GM12878 (cell line): Measurements from ENCODE around the gene HECTD2. TPM values are rescaled to one million over a fixed set of nuclear protein-coding genes. Genes with fewer than 3 reads are reported as not detected.

Experiments
- ATAC-seq: fragments of 200-7000 bp; cut with Tn5 transposase; 3 replicates; pipeline ENCODE4 v1.9.1; 2020; ENCODE audit warnings: mild to moderate bottlenecking, moderate library complexity
- BruUV-seq: library from RNA; stranded (reverse); fragments of 400-500 nt; replicated peaks from 2 replicates; lab custom pipeline; 2021; lab: Mats Ljungman, UMichigan
- CTCF ChIA-PET: fragments of 300-600 bp; sonication (Branson Sonifier 250); formaldehyde crosslinking; extraction: SDS; loops from one replicate; lab custom pipeline; 2021; ENCODE audit warnings: inconsistent platforms; lab: Yijun Ruan, JAX
- POLR2A ChIA-PET: fragments of 350-600 bp; formaldehyde crosslinking; extraction: SDS; loops from one replicate; lab custom pipeline; 2021; ENCODE audit warnings: inconsistent platforms; lab: Charles Lee
- RAD21 ChIA-PET: fragments of 300-600 bp; sonication (Branson Sonifier 250); formaldehyde crosslinking; loops from one replicate; lab custom pipeline; 2023; ENCODE audit warnings: antibody characterized with exemption; ENCODE audit not compliant: unreplicated experiment; lab: Charles Lee
- SMC1A ChIA-PET: fragments of 300-600 bp; sonication (Branson Sonifier 250); formaldehyde crosslinking; loops from one replicate; lab custom pipeline; 2023; ENCODE audit not compliant: unreplicated experiment, uncharacterized antibody; lab: Charles Lee
- DNase-seq: peaks from one replicate; pipeline ENCODE4 v3.0.0-alpha.2; 2011; ENCODE audit warnings: low read depth, low spot score
- FAIRE-seq: peaks from 3 replicates; lab custom pipeline; 2011; peaks lifted over from hg19 to GRCh38; lab: Jason Lieb, UNC
- H2AFZ ChIP-seq: 2 replicates; pipeline ENCODE4 v1.6.0; 2011; ENCODE audit warnings: low read depth, low read length, control low read depth; ENCODE audit not compliant: control insufficient read depth
- H3K27ac ChIP-seq: 2 replicates; pipeline ENCODE4 v1.5.1; 2011; ENCODE audit warnings: control low read depth; ENCODE audit not compliant: control insufficient read depth, insufficient read depth
- H3K27me3 ChIP-seq, 2 experiments: replicated peaks in 1 of 2; 2 replicates each; pipeline versions ENCODE4 v1.6.0 to v1.6.1; 2011; ENCODE audit warnings: low read length in 1 of 2; ENCODE audit not compliant: control insufficient read depth in 2 of 2, insufficient read depth in 2 of 2
- H3K36me3 ChIP-seq, 2 experiments: 2 replicates each; pipeline ENCODE4 v1.5.1; 2011; ENCODE audit warnings: low read length in 1 of 2; ENCODE audit not compliant: control insufficient read depth in 2 of 2, insufficient read depth in 2 of 2
- H3K4me1 ChIP-seq: 2 replicates; pipeline ENCODE4 v1.6.1; 2011; ENCODE audit warnings: mild to moderate bottlenecking, low read length, moderate library complexity, mixed read lengths; ENCODE audit not compliant: control insufficient read depth, insufficient read depth
- H3K4me2 ChIP-seq: 2 replicates; pipeline ENCODE4 v1.6.0; 2011; ENCODE audit warnings: control low read depth; ENCODE audit not compliant: control insufficient read depth, insufficient read depth
- H3K4me3 ChIP-seq: fragments of 200-600 bp; sonication (generic); 2 replicates; pipeline ENCODE4 v1.5.1; 2016
- H3K79me2 ChIP-seq: 2 replicates; pipeline ENCODE4 v1.6.0; 2011; ENCODE audit warnings: low read length; ENCODE audit not compliant: control insufficient read depth, insufficient read depth
- H3K9ac ChIP-seq: 2 replicates; pipeline ENCODE4 v1.8.0; 2011; ENCODE audit warnings: low read length, control low read depth, mixed read lengths; ENCODE audit not compliant: control insufficient read depth, insufficient read depth
- H3K9me3 ChIP-seq: replicated peaks from 3 replicates; pipeline ENCODE4 v1.5.1; 2011; ENCODE audit warnings: mild to moderate bottlenecking, low read length; ENCODE audit not compliant: control insufficient read depth, insufficient read depth
- H4K20me1 ChIP-seq: 2 replicates; pipeline ENCODE4 v1.6.0; 2011; ENCODE audit not compliant: control insufficient read depth, insufficient read depth
- CBX5 ChIP-seq: sonication (generic); IDR thresholded peaks from 2 replicates; pipeline ENCODE4 v1.6.1; 2016; ENCODE audit warnings: low read depth, moderate library complexity, mild to moderate bottlenecking, inconsistent platforms
- CTCF ChIP-seq, 3 experiments: IDR thresholded peaks in 2 of 3; conservative IDR thresholded peaks in 1 of 3; 2 replicates each; pipeline ENCODE4 v1.5.1; 2011; ENCODE audit warnings: low read depth in 3 of 3, low read length in 3 of 3, mild to moderate bottlenecking in 3 of 3, control low read depth in 2 of 3, moderate library complexity in 2 of 3, inconsistent platforms in 1 of 3, mixed read lengths in 1 of 3; ENCODE audit not compliant: control insufficient read depth in 2 of 3, insufficient read depth in 1 of 3; ENCODE audit errors: extremely low read depth in 1 of 3
- E4F1 ChIP-seq: fragments of 450-650 bp; IDR thresholded peaks from 2 replicates; pipeline ENCODE4 v1.6.1; 2018; ENCODE audit warnings: borderline replicate concordance, mild to moderate bottlenecking; ENCODE audit not compliant: partially characterized antibody
- NFYB ChIP-seq: IDR thresholded peaks from 2 replicates; pipeline ENCODE4 v1.6.1; 2011; ENCODE audit warnings: low read depth, mild to moderate bottlenecking, low read length, improper control_type of control experiment, moderate library complexity; ENCODE audit not compliant: insufficient read depth
- POLR2A ChIP-seq: IDR thresholded peaks from 2 replicates; pipeline ENCODE4 v1.6.1; 2011; ENCODE audit warnings: low read depth, mild to moderate bottlenecking, low read length
- RFX5 ChIP-seq: IDR thresholded peaks from 2 replicates; pipeline ENCODE4 v1.6.1; 2011; ENCODE audit warnings: low read depth, low read length, improper control_type of control experiment
- SMAD1 ChIP-seq: fragments of 450-650 bp; IDR thresholded peaks from 2 replicates; pipeline ENCODE4 v1.6.1; 2018; ENCODE audit warnings: mild to moderate bottlenecking, low read depth; ENCODE audit not compliant: partially characterized antibody
- SMARCA5 ChIP-seq: fragments of 450-650 bp; IDR thresholded peaks from 2 replicates; pipeline ENCODE4 v1.6.1; 2017; ENCODE audit warnings: mild to moderate bottlenecking
- ZNF384 ChIP-seq: IDR thresholded peaks from 2 replicates; pipeline ENCODE4 v1.6.1; 2012; ENCODE audit warnings: low read depth, mild to moderate bottlenecking, low read length, improper control_type of control experiment, borderline replicate concordance
- WGBS: methylation state at CpG from one replicate; pipeline ENCODE4 v1.1.6; 2016; ENCODE audit warnings: low lambda C conversion rate; ENCODE audit not compliant: insufficient replicate concordance, insufficient coverage; ENCODE audit errors: missing lambda C conversion rate; 5-methylcytosine and 5-hydroxymethylcytosine counted together
- in situ Hi-C: fragments of 300-500 bp; cut with MboI; formaldehyde crosslinking; loops from 9 replicates; pipeline ENCODE4 v1.14.3; 2018; ENCODE audit warnings: mixed read lengths
- intact Hi-C: fragments of 100-400 bp; cut with micrococcal nuclease; formaldehyde crosslinking; loops from one replicate; pipeline ENCODE4 v1.14.2; 2022; ENCODE audit not compliant: unreplicated experiment
- polyA plus RNA-seq, 11 experiments: library from polyadenylated mRNA; depleted of rRNA in 4 of 11; unstranded in 6 of 11; stranded (reverse) in 5 of 11; fragments of >200 nt; fragmentation: Nextera tagmentation in 4 of 11; fragmentation: Illumina TruSeq in 1 of 11; extraction: Ambion mirVana in 4 of 11; extraction: Trizol in 1 of 11; gene quantifications; 1 replicate in 1 of 11; 2 replicates in 10 of 11; pipeline versions ENCODE4 v1.2.1 to v1.2.3, GENCODE V29; 2011 to 2016; ENCODE audit warnings: inconsistent platforms in 2 of 11, missing spikeins in 2 of 11, low read depth in 1 of 11
- total RNA-seq, 4 experiments: library from RNA; depleted of rRNA in 3 of 4; stranded (reverse); fragments of >200 nt in 3 of 4; fragmentation: Illumina TruSeq in 1 of 4; extraction: Trizol in 1 of 4; gene quantifications; 2 replicates each; pipeline versions ENCODE4 v1.2.1 to v1.2.3, GENCODE V29; 2013 to 2021

The HECTD2 gene
- total and polyA plus RNA-seq, 10 of the 15 experiments (the other 5 are each of a cell fraction or from before 2014, with no cell fraction given) = 0.87 to 3.0 (median 1.7) TPM

GRCh38 chr10:91411621-91412020 is 1.5 kb downstream of the HECTD2 start:
- Histone ChIP-seq H3K9me3 (no peaks in the 10 kb centered on the region), H3K4me2 (no peak overlapping the region; the same call in 1 of the 2 replicates), H2AFZ (no peak overlapping the region), H3K79me2 (no peaks in the 10 kb centered on the region), H3K4me3 (0 out of 2 replicates have a peak overlapping the region, but pooled peaks have one; percentile 66), H3K4me1 (no peaks in the 10 kb centered on the region), H3K27me3 (no peaks in the 10 kb centered on the region), H4K20me1 (no peaks in the 10 kb centered on the region), H3K9ac (no peak overlapping the region), H3K27ac (no peak overlapping the region), H3K36me3 (no peaks in the 10 kb centered on the region)
- SMC1A ChIA-PET = interaction anchor here (1.0 kb wide), 1 partner anchor 500 kb away, joined by 3 read pairs; no protein-coding TSS in a partner anchor
- CTCF ChIA-PET = interaction anchor here (0.7 to 1.2 kb wide), 10 partner anchors 9 to 405 kb away, joined by 3 to 7 read pairs (median 4); no protein-coding TSS in a partner anchor
- BruUV-seq = no TSS peak
- RAD21 ChIA-PET = interaction anchor here (0.8 kb wide), 1 partner anchor 113 kb away, joined by 3 read pairs; no protein-coding TSS in a partner anchor
- DNase-seq = no peak
- TF ChIP-seq NFYB = no peak
- TF ChIP-seq ZNF384 = no peak
- no peak for TF ChIP-seq E4F1
- TF ChIP-seq RFX5 = no peak
- no peak for TF ChIP-seq SMAD1
- TF ChIP-seq POLR2A = no peak
- no peak for TF ChIP-seq SMARCA5
- no peak for TF ChIP-seq CTCF (IDR thresholded peaks at IDR 0.05 in 2 of 3, conservative IDR thresholded peaks at IDR 0.05 in 1 of 3; ENCODE audit: control insufficient read depth in 2 of 3, extremely low read depth in 1 of 3, insufficient read depth in 1 of 3, low read depth in 3 of 3, low read length in 3 of 3)
- no peak for TF ChIP-seq CBX5
- in situ Hi-C loops (no loop called here), intact Hi-C loops (loop anchor here (10.0 kb wide), 1 partner anchor 407 kb away; no protein-coding TSS in a partner anchor)
- WGBS = 73% methylated on average over 5 of the region's 5 CpGs
- no peak for ATAC-seq
- no peak for FAIRE-seq
- POLR2A ChIA-PET = interaction anchor here (0.6 kb wide), 1 partner anchor 387 kb away, joined by 3 read pairs; no protein-coding TSS in a partner anchor
